G401.6 (cell line): ENCODE measurements around the gene AGPAT3.

Experiments used
- FAIRE-seq: peaks from 2 replicates; lab custom pipeline; 2012; peaks lifted over from hg19 to GRCh38; lab: Jason Lieb, UNC

The AGPAT3 gene

GRCh38 chr21:43938751-43939442 lies 73.9 kb downstream of the AGPAT3 start:
- no peak for FAIRE-seq

GRCh38 chr21:43939443-43940328 lies 74.7 kb downstream of the AGPAT3 start:
- no peak for FAIRE-seq

- FAIRE-seq, result no peak
These were observed 75.5 kb downstream of the AGPAT3 start for GRCh38 chr21:43940329-43941050.

GRCh38 chr21:43942201-43942600 lies 77.2 kb downstream of the AGPAT3 start:
- FAIRE-seq, result no peak

GRCh38 chr21:43942621-43943020 lies 77.6 kb downstream of the AGPAT3 start:
- no peak for FAIRE-seq

GRCh38 chr21:43943512-43944077 lies 78.6 kb downstream of the AGPAT3 start:
- no peak for FAIRE-seq

GRCh38 chr21:43944078-43944633 lies 79.1 kb downstream of the AGPAT3 start:
- no peak for FAIRE-seq

GRCh38 chr21:43944757-43945156 lies 79.7 kb downstream of the AGPAT3 start:
- no peak for FAIRE-seq

GRCh38 chr21:43948740-43949498 lies 83.9 kb downstream of the AGPAT3 start:
- FAIRE-seq, result no peak

GRCh38 chr21:43949499-43950208 lies 84.6 kb downstream of the AGPAT3 start:
- FAIRE-seq, result no peak

GRCh38 chr21:43950481-43950880 lies 85.5 kb downstream of the AGPAT3 start:
- no peak for FAIRE-seq

GRCh38 chr21:43950936-43951335 lies 85.9 kb downstream of the AGPAT3 start:
- no peak for FAIRE-seq

- FAIRE-seq, result no peak
These were observed 87.1 kb downstream of the AGPAT3 start for GRCh38 chr21:43951911-43952703.

- FAIRE-seq, result no peak
These were observed 88.0 kb downstream of the AGPAT3 start for GRCh38 chr21:43953021-43953420.

- FAIRE-seq, result no peak
These were observed 89.0 kb downstream of the AGPAT3 start for GRCh38 chr21:43954042-43954441.

GRCh38 chr21:43954896-43955295 lies 89.9 kb downstream of the AGPAT3 start:
- no peak for FAIRE-seq

- FAIRE-seq, result no peak
These were observed 91.1 kb downstream of the AGPAT3 start for GRCh38 chr21:43956019-43956669.

GRCh38 chr21:43956670-43957035 lies 91.6 kb downstream of the AGPAT3 start:
- no peak for FAIRE-seq

- no peak for FAIRE-seq
These were observed 92.1 kb downstream of the AGPAT3 start for GRCh38 chr21:43957128-43957571.
